Smooth muscle cell of the brain vasculature (primary cell): ENCODE results near the gene EPN3.
A peak's percentile ranks its signal among the peaks of the same experiment; 100 is the strongest.

Experiments used
- DNase-seq: peaks from one replicate; pipeline ENCODE4 v3.0.0-alpha.2; 2012; ENCODE audit warnings: low read depth, low spot score

Gene EPN3

GRCh38 chr17:50511058-50511457 lies 21.5 kb upstream of the EPN3 start:
- no peak for DNase-seq

GRCh38 chr17:50513495-50513894 lies 19.0 kb upstream of the EPN3 start:
- DNase-seq = no peak

DNA sequence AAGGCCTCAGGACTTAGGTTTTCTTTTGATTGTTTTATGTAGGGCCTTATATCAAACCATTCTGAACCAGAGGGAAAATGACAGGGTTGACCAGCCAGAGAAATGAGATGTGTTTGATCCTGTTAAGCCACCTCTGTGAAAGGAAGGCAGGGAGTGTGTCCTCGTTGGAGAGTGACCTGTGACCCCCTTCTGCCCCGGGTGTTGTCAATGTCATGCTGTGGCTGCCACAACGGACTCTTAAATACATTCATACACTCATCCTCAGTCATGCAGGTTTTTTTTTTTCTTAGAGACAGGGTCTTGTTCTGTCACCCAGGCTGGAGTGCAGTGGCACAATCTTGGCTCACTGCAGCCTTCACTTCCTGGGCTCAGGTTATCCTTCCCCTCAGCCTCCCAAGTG lies 18.1 kb upstream of the EPN3 start:
- DNase-seq = no peak

DNA sequence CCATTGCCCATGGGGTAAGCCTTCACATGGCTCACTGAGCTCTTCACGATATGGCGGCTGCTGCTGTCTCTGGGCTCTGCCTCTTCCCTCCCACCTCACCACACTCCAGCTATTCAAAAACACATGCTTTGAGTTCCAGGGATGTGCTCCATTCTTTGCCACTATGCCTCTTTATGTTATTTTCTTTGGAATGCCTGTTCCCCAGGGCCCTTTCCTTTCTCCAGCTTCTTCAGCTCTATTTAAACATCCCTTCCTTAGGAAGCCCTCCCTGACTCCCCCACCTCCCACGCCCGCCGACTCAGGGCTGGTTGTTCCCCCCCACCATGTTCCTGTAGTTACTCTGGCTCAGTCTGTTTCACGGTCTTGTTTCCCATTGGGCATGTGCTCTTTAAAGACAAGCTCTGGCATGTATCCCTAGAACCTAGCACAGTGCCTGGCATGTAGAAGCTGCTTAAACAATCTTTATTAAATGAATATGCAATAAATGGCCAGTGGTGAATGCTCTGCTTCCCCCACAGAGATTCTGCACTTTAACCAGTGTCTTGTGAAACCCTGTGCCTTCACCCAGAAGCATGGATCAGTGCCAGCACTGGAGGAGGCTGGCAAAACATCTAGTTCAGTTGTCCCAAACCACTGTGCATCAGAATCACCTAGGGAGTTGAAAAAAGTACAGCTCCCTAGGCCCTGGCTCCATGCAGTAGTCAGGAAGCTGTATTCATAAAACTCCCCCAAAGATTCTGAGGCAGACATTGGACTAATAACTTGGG lies 17.4 kb upstream of the EPN3 start:
- peak; percentile 55 for DNase-seq

GRCh38 chr17:50517011-50517410 lies 15.5 kb upstream of the EPN3 start:
- DNase-seq = no peak

GRCh38 chr17:50517504-50518383 lies 14.8 kb upstream of the EPN3 start:
- no peak for DNase-seq

DNA sequence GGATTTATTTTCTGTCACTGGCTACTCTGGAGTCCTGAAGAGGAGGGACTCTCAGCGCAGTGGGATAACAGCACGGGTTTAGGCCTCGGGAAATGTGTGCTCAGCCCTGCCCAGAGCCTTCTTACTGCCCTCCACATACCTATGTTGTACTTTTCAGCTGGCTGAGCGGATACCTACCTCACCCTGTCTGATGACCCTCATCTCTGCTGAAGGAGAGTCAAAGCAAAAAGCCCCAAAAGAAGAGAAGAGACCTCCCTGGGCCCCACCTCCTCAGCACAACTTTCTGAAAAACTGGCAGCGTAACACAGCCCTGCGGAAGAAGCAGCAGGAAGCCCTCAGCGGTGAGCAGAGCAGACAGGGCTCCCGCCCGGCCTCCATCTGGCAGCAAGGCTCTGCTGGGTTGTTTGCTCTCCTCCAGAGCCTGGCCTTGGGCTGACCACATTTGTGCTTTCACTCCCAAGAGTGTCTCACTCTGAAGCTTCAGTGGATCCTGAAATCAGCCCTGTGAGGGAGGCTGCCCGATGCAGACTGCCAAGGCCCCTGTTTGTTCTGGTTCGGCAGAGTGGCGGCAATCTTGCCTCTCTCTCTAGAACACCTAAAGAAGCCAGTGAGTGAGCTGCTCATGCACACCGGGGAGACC lies 14.0 kb upstream of the EPN3 start:
- peak; percentile 36 for DNase-seq

GRCh38 chr17:50519141-50519834 lies 13.2 kb upstream of the EPN3 start:
- no peak for DNase-seq

DNA sequence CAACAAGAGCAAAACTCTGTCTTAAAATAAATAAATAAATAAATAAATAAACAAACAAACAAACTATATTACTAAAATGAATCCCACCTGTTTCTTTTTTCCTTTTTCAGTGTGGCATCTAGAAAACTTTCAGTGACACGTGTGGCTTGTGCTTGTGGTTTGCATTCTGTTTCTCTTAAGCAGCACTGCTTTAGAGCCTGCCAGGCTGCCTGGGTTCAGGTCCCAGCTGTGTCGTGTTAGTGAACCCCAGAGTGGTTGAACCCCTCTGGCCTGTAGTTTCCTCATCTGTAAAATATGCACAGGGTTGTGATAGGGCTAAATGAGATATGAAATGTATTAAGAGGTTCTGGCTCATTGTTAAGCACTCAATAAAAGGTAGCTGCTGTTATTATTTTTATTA lies 12.1 kb upstream of the EPN3 start:
- no peak for DNase-seq

GRCh38 chr17:50521514-50521913 lies 11.0 kb upstream of the EPN3 start:
- DNase-seq = no peak

- DNase-seq = no peak
These were observed 9.8 kb upstream of the EPN3 start for GRCh38 chr17:50522766-50523165.

- DNase-seq = no peak
These were observed 9.3 kb upstream of the EPN3 start for GRCh38 chr17:50523208-50523607.

DNA sequence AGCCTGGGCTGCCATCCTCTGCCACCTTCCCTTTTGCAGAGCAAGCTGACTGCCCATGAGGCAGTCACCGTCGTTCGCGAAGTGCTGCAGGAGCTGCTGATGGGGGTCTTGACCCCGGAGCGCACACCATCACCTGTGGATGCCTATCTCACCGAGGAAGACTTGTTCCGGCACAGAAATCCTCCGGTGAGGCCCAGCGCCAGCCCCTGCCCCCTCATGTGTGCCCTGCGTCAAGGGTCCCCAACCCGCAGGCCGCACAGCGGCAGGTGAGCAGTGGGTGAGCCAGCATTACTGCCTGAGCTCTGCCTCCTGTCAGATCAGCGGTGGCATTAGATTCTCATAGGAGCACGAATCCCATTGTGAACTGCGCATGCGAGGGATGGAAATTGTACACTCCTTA lies 7.7 kb upstream of the EPN3 start:
- no peak for DNase-seq

DNA sequence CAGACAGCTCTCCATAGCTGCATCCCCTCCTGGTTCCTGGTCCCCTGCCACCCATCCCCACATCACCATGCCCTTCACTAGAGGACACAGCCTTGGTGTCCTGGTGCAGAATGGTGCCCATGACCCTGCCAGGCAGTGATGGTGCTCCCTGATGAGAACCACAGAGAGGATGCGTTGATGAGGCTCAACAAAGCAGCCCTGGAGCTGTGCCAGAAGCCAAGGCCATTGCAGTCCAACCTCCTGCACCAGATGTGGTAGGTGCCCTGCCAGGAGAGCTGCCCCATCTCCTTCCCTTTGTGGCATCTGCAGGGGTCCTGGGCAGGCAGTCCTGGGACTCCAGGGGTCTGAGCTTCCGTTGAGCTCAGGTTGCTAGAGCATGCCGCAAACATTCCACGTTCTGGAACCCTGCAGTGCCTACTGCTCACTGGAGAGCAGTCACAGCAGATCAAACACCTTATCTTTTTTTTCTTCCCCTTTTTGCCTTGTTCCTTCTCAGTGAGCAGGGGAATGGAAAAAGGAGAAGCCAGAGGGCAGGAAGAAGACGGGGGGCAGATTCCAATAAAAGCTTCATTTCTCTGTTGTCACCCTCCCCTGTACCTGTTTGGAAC lies 5.3 kb upstream of the EPN3 start:
- no peak for DNase-seq

DNA sequence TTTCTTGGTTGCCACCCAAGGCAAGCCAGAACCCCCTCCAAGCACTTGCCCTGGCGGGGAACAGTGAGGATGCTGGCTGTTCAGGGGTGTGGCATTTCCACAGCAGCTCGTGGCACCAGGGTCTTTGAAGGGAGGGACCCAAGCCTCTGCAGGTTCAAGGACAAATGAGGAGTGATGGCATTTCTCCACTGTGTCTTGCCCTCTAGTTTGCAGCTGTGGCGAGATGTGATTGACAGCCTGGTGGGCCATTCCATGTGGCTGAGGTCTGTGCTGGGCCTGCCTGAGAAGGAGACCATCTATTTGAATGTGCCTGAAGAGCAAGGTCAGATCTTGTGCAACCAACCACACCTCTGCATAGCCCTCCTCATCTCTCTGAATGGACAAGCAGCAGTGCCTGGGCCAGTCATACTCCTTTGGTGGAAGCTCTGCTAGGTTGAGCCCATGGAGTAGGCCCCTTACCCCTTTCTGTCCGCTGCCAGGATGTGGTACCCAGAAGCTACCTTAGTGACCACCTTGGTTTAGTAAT lies 4.5 kb upstream of the EPN3 start:
- DNase-seq = no peak

DNA sequence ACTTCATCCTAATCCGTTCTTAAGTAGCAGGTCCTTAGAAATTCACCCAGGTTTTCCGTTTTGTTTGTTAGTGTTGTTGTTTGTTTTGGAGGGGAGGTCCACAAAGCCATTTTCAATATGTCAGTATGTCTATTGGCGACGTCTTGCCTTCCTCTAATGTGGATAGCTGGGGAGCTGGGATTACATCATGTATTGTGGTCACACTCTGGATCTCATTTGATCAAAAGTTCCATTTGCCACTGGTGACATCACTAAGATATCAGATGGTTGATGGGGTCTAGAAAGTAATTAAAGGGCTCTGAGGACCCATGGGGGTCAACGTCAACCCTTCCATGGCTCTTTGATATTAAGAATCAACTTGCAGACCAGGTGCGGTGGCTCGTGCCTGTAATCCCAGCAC lies 2.7 kb upstream of the EPN3 start:
- no peak for DNase-seq

DNA sequence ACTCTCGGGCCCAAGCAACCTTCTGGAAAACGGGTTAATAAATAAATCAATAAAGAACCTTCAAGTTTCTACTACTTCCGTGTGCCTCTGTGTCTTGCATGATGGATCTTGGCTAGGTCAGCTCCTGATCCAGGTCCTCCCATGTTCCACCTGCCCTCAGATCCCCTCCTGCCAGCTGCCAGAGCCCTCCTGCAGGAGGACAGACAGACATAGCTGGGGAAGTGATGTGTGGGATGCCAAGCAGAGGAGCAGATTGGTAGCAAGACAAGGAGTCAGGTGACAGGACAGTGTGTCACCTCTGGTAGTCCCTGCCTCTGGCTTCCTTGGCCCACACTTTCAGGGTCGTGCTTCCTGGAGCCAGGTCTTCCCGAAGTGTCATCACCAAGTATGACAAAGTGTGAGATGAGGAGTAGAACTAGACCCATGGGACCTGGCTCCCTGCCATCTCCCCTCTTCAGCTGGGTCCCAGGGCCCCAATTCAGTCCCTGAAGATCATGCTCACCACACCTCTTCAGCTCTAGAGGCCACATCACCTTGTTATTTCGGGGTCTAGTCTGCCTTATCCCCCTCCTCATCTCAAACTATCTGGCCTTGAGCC lies 1.0 kb upstream of the EPN3 start:
- DNase-seq = no peak

DNA sequence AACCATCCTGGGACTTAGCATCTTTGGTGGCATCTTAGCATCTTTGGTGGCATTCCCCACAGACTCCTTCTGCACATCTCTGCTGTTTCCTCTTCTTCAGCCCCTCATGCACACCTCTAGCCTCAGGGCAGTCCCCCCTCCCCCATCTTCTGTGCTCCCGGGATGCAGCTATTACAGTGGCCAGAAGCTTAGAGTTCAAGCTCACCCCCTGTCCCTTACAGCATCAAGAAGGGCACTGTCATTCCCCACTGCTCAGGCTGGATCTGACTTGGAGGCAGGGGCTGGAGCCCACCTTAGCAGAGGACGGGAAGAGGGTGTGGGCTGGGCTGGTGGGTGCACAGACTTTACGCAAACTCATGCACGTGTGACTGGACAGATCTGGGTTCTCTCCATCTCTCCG lies 650 bp downstream of the EPN3 start:
- DNase-seq = no peak

DNA sequence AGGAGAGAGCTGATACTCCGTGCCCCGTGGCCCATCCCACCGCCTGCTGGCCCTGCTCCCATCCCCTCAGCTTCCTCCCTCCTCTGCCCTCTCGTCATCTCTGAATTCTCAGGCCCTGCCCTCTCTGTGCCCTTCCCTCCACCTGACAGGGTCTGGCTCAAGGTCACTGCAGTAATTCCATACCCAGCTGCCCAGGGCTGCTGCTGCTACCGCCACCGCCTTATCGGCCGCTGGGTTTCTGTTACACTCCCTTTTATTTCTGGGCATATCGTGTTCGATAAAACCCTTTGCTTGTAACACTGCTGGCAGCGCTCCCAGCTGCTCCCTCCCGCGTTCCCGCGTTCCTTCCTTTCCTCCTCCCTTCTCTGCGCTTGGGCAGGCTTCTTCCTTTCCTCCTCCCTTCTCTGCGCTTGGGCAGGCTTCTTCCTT lies 1.2 kb downstream of the EPN3 start:
- DNase-seq = no peak

DNA sequence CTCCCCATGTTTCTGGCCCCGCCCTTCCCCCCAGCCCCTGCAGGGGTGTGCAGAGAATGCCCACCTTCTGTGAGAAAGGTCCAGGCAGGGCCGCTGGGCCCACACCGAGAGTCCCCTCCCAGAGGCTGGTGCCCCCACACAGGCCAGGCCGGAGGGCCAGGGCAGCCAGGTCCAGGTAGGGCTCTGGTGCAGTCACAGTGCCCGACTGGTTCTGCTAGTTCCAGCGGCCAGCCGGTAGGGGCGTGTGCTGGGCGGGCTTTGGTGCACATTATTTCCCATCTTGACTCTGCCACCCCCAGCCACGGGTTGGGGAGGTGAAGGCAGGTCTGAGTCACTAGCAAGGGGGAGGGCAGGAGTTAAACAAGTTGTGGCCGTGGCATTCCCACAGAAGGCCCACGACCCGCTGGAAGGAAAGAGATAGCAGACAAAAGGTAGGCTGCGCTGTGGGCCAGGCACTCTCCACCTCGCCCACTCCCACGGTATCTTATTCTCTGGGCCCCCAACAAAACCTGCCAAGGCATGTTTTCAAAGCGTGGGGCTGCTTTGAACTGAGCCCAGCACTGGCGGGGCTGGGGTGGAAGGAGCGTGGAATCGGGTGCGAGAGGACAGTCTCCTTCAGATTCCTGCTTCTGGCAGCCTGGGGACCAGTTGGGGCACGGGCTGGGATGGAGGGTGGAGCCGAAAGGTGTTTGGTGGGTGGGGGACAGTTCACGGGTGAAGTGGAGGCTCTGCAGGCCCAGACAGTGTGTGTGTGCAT lies 1.9 kb downstream of the EPN3 start:
- no peak for DNase-seq
